NCI-H69 (cell line): ENCODE results near the gene SCYGR6.

Experiments used
- DNase-seq: peaks from one replicate; lab custom pipeline; 2025; lab: John Stamatoyannopoulos, UW

Gene SCYGR6

GRCh38 chr2:227713291-227713690, 11.3 kb downstream of the SCYGR6 start:
- no peak for DNase-seq

DNA sequence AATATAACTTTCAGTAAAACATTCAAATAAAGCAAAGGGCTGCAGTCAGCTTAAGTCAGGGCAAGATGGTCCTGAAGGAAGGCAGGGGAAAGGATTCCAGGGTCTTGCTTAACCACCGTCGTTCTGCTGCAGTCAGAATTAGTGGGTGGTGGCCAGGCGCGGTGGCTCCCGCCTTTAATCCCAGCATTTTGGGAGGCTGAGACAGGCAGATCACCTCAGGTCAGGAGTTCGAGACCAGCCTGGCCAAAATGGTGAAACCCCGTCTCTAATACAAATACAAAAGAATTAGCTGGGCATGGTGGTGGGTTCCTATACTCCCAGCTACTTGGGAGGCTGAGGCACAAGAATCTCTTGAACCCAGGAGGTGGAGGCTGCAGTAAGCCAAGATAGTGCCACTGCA, 13.6 kb downstream of the SCYGR6 start:
- no peak for DNase-seq

DNA sequence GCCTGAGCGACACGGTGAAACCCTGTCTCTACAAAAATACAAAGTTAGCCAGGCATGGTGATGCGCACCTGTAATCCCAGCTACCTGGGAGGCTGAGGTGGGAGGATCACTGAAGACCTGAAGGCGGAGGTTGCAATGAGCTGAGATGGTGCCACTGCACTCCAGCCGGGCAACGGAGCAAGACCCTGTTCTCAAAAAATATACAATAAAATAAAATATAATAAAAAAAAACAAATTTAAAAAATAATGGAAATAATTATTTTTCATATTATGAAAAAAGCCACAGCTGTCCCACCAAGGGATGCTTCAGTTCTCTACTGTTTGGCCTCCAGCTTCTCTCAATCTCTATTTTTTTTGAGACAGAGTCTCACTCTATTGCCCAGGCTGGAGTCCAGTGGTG, 17.2 kb downstream of the SCYGR6 start:
- no peak for DNase-seq

GRCh38 chr2:227706859-227707258, 17.7 kb downstream of the SCYGR6 start:
- no peak for DNase-seq

DNA sequence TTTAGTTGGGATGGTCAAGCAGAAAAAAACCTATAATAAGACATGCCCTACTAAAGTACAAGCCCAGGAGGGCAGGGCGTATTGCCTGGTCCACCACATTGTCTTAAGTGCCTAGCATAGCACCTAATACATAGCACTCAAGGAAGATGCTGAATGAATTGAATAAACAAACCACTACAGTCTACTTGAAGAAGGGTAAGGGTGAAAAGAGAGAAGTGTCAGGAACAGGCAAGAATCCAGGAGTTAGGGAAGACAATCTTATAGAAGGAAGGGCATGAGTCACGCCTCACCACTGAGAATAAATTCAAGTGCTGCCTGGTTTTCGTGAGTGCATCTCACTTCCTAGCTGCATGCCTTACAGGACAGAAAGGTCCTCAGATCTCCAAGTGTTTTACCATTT, 20.6 kb downstream of the SCYGR6 start:
- DNase-seq: no peak

DNA sequence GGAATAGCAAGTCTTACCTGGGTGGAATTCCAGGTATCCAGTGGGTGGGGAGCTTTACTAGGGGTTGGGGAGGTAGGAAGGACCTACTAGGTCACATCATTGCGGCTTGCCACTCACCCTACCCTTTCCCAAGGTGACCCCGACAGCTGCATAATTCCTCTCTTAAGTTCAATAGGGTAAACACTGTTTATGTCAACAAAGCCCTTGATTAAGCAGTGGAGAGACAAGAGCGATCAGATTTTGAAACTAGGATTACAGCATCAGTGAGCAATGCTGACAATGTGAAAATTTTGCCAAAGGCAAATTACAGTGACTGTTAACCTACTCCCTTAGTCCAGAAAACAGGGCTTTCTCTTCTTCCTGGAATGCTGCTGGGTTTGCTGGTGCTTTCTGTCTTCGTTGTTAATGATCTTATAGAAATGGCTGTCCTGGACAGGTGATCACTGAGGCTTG, 21.3 kb downstream of the SCYGR6 start:
- no peak for DNase-seq

GRCh38 chr2:227701556-227701955, 23.0 kb downstream of the SCYGR6 start:
- DNase-seq: no peak

GRCh38 chr2:227696990-227697679, 27.4 kb downstream of the SCYGR6 start:
- no peak for DNase-seq

DNA sequence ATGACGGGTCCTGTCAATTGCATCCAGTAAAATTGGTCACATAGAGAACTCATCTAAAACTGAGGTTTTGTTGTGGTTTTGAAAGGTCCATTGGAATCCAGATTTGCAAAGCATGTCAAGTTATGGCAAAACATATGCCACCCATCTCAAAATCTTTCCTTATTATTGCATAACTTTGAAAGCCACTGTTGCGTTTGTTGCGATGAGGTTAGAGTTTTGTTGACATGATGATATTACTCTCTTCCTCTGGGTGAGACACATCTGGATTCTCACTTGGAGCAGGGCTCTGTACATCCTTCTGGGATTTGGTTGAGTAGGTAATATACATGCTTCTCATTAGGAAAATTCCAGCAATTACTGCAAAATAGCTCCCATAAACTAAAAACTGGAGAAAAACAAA, 37.4 kb downstream of the SCYGR6 start:
- DNase-seq: no peak

- no peak for DNase-seq
These were observed 40.3 kb downstream of the SCYGR6 start for GRCh38 chr2:227684258-227684657.

DNA sequence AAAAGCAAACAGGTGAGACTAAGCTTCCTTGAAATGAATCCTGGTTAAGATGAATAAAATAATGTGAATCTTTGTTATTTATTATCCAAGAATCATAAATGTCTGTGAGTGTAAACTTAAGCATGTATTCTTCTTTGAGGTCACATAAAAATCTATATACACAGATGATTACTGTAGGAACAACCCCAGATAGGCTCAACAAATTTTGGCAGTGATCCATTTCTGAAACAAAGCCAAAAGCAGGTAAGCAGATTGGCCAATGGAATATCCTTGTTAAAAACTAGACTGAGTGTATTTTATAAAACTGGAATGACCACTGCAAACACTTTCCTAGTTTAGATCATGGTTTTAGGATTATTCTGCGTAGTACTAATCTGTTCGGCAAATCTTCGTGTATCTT, 46.6 kb downstream of the SCYGR6 start:
- DNase-seq: no peak

DNA sequence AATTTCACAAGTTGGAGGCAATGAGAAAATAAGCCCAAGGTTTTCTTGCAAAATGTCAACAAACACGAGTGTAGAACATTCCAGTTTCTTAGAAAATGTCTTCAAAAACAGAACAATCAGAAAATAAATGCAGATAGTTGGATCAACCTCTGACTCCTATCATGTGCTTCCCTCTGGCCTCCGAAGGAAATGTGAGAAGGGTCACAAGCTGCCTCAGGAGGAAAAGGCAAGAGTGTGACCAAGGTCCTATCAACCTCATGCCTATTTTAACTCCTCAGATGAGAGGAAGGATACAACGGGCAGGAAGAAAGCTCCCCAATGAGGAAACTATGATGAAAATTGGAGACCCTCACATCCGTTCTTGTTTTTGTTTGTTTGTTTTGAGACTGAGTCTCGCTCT, 50.1 kb downstream of the SCYGR6 start:
- DNase-seq: no peak
